Right cardiac atrium (tissue), 5 donors: ENCODE data around the gene MIAT. TPM values are rescaled to one million over a fixed set of nuclear protein-coding genes. Genes with fewer than 3 reads are reported as not detected.

Source experiments
- ATAC-seq, 2 donors: fragments of 200-7000 bp; cut with Tn5 transposase; one replicate each; pipeline versions ENCODE4 v1.8.0 to v1.9.1; 2020; ENCODE audit warnings: moderate library complexity in 2 of 2, mild to moderate bottlenecking in 1 of 2
- DNase-seq, 3 donors: peaks; one replicate each; pipeline ENCODE4 v3.0.0-alpha.2; 2020
- H3K27ac ChIP-seq: one replicate; pipeline ENCODE4 v1.5.1; 2013; ENCODE audit warnings: mild to moderate bottlenecking, low read length, control low read depth, moderate library complexity
- H3K27me3 ChIP-seq: one replicate; pipeline ENCODE4 v1.6.1; 2013; ENCODE audit not compliant: control insufficient read depth, insufficient read depth
- H3K4me1 ChIP-seq: one replicate; pipeline ENCODE4 v1.6.1; 2013; ENCODE audit warnings: low read length; ENCODE audit not compliant: control insufficient read depth, insufficient read depth
- H3K4me3 ChIP-seq: one replicate; pipeline ENCODE4 v1.5.1; 2013; ENCODE audit warnings: low read length, control low read depth
- H3K9me3 ChIP-seq: one replicate; pipeline ENCODE4 v1.6.1; 2013; ENCODE audit warnings: low read length; ENCODE audit not compliant: control insufficient read depth
- WGBS: extraction: QIAGEN DNeasy Blood & Tissue Kit; methylation state at CpG from one replicate; pipeline ENCODE4 v1.1.7; 2013; 5-methylcytosine and 5-hydroxymethylcytosine counted together
- intact Hi-C, 4 donors: fragments of 100-400 bp; cut with DNase I; formaldehyde crosslinking; loops; one replicate each; pipeline versions ENCODE4 v1.11.0 to v1.14.0; 2022 to 2023
- polyA plus RNA-seq: library from polyadenylated mRNA; stranded (reverse); fragments of 200-250 nt; gene quantifications from one replicate; pipeline ENCODE4 v1.2.3, GENCODE V29; 2013
- total RNA-seq, 4 donors: library from RNA; stranded (reverse); fragmentation: NEBNext Ultra II Directional; extraction: Animal tissue kit (Norgen Biotek cat#: 25700); gene quantifications; one replicate each; pipeline ENCODE4 v1.2.1, GENCODE V29; 2021
- donor health status: healthy with polysubstance abuse.
- donor health status: DM: no; HTN: yes; CAD: no.
- donor health status: DM: no; HTN: no; CAD: no.
- donor health status: DM: no; HTN: yes; CAD: no; lungs with severe emphysema.
- donor health status: DM: yes; HTN: yes; CAD: no.

Gene MIAT
- total and polyA plus RNA-seq, 5 donors: 0.45 to 2.7 (median 1.5) TPM

GRCh38 chr22:26715392-26715936 is 58.1 kb downstream of the MIAT start:
- no peaks in the 10 kb centered on the region for H3K27me3 ChIP-seq
- intact Hi-C loops: no loop called here
- no peak overlapping the region for H3K4me3 ChIP-seq
- DNase-seq (no peak), ATAC-seq (no peak)
- H3K4me1 ChIP-seq: peaks cover 11% of the 10 kb centered on the region
- no peak overlapping the region for H3K27ac ChIP-seq
- H3K9me3 ChIP-seq: no peaks in the 10 kb centered on the region
- 97% methylated on average over 6 of the region's 6 CpGs for WGBS

GRCh38 chr22:26718488-26718887 is 61.1 kb downstream of the MIAT start:
- Histone ChIP-seq H3K9me3 (no peaks in the 10 kb centered on the region), H3K4me3 (no peak overlapping the region), H3K4me1 (peaks cover 10% of the 10 kb centered on the region), H3K27ac (no peak overlapping the region), H3K27me3 (no peaks in the 10 kb centered on the region)
- WGBS: 96% methylated on average over 5 of the region's 5 CpGs
- intact Hi-C loops: no loop called here
- ATAC-seq (no peak), DNase-seq (no peak)

GRCh38 chr22:26718905-26719304 is 61.5 kb downstream of the MIAT start:
- no peak overlapping the region for H3K27ac ChIP-seq
- H3K27me3 ChIP-seq: no peaks in the 10 kb centered on the region
- intact Hi-C loops: no loop called here
- no peak for ATAC-seq
- DNase-seq: no peak
- H3K4me1 ChIP-seq: peaks cover 6% of the 10 kb centered on the region
- WGBS: 39% methylated on average over 4 of the region's 4 CpGs
- H3K9me3 ChIP-seq: no peaks in the 10 kb centered on the region
- no peak overlapping the region for H3K4me3 ChIP-seq

DNA sequence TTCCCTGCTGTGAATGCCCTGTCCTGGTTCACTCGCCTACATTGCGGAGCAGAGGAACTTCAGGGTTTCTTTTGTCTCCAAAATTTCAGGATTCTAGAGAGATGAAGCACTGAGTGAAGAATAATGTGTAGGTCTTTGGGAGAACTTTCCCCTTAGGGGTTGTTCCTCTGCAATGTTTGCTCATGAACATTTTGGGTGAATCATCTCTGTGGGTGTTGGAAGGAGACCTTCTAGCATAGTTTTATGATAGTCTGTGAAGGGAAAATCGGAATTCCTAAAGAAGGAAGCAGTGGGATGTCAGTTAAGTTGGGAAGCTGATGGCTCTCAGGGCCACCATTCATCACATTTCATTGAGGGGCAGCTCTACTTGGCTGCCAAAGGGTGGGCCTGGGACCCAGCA is 64.8 kb downstream of the MIAT start:
- Histone ChIP-seq H3K27me3 (no peaks in the 10 kb centered on the region), H3K9me3 (no peaks in the 10 kb centered on the region), H3K27ac (no peak overlapping the region), H3K4me3 (no peak overlapping the region), H3K4me1 (peaks cover 3% of the 10 kb centered on the region)
- intact Hi-C loops: no loop called here
- WGBS: 97% methylated on average over 3 of the region's 3 CpGs
- ATAC-seq (no peak), DNase-seq (no peak)

DNA sequence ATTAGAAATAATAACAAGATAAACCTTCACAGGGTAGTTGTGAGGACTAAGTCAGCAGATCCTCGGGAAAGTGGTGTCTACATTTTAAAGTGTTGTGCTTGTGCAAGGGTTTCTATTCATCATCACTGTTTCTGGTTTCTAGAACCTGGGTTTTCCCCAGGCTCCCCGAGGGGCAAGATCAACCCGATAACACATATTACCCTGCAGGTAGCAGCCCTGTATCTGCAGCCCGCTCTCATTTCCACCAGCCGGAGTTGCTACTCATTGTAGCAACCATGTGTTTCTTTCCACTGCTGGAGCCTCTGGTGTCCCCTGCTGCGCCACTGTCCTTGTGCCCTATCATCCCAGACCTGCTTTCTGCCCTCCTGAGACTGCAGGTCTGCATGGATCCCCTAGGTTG is 67.0 kb downstream of the MIAT start:
- Histone ChIP-seq H3K27ac (no peak overlapping the region), H3K4me1 (no peaks in the 10 kb centered on the region), H3K9me3 (no peaks in the 10 kb centered on the region), H3K27me3 (no peaks in the 10 kb centered on the region), H3K4me3 (no peak overlapping the region)
- 96% methylated on average over 6 of the region's 6 CpGs for WGBS
- intact Hi-C loops: no loop called here
- DNase-seq (no peak), ATAC-seq (no peak)

GRCh38 chr22:26725012-26725676 is 67.8 kb downstream of the MIAT start:
- intact Hi-C loops: no loop called here

More at GRCh38 chr22:26725012-26725676, 67.8 kb downstream of the MIAT start:
- no peaks in the 10 kb centered on the region for H3K4me1 ChIP-seq
- no peak overlapping the region for H3K27ac ChIP-seq
- H3K4me3 ChIP-seq: no peak overlapping the region
- no peak for ATAC-seq
- 93% methylated on average over 3 of the region's 3 CpGs for WGBS
- DNase-seq: no peak
- no peaks in the 10 kb centered on the region for H3K9me3 ChIP-seq
- H3K27me3 ChIP-seq: no peaks in the 10 kb centered on the region

Other genes starting within 250 kb of the MIAT start
- gene ASPHD2, start 228.3 kb upstream of the MIAT start, total RNA-seq: under 1 TPM; 0.08 to 0.50 (median 0.23) TPM
- 0.05 TPM for gene ASPHD2, start 228.3 kb upstream of the MIAT start, polyA plus RNA-seq
- 10 to 100 TPM; 11.4 to 14.0 (median 12.3) TPM for gene HPS4, start 173.8 kb upstream of the MIAT start, total RNA-seq
- gene HPS4, start 173.8 kb upstream of the MIAT start, polyA plus RNA-seq: 7.4 TPM
- 10 to 100 TPM; 20.4 to 25.8 (median 22.3) TPM for gene SRRD, start 173.7 kb upstream of the MIAT start, total RNA-seq
- gene SRRD, start 173.7 kb upstream of the MIAT start, polyA plus RNA-seq: 10.8 TPM
- 10 to 100 TPM; 19.8 to 28.7 (median 25.4) TPM for gene TFIP11, start 145.1 kb upstream of the MIAT start, total RNA-seq
- 15.2 TPM for gene TFIP11, start 145.1 kb upstream of the MIAT start, polyA plus RNA-seq
- gene TPST2, start 67.5 kb upstream of the MIAT start, total RNA-seq: 10 to 100 TPM; 30.5 to 55.2 (median 36.9) TPM
- gene TPST2, start 67.5 kb upstream of the MIAT start, polyA plus RNA-seq: 27.6 TPM
- gene CRYBB1, start 39.6 kb upstream of the MIAT start, total RNA-seq: 1 to 10 TPM in 2 of 4 donors, under 1 TPM in 2; 0.48 to 1.3 (median 0.99) TPM
- 0.25 TPM for gene CRYBB1, start 39.6 kb upstream of the MIAT start, polyA plus RNA-seq
- not detected for gene CRYBA4, start 35.6 kb upstream of the MIAT start, total RNA-seq
- not detected for gene CRYBA4, start 35.6 kb upstream of the MIAT start, polyA plus RNA-seq